ENCODE measurements around the gene RORC.

The RORC gene

DNA sequence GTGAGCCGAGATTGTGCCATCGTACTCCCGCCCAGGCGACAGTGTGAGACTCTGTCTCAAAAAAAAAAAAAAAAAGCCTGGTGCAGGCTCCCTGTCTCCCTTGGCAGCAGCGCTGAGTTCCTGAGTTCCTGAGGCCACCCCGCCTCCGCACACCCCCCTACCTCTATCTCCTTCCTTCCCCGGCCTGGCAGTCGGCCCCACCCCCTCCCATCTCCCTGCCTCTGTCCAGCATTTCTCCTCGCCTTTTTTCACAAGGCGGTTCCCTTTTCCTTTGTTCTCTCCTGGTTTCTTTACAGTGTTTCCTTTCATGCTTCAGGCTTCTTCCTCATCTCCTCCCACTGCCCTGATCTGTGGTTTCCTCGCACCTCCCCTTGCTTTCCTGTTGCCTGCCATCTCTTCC is 2.7 kb downstream of the RORC start:
- H4K20me1 ChIP-seq (ENCODE audit: insufficient read depth, low read length): no peaks in the 10 kb centered on the region
- no peaks in the 10 kb centered on the region for H3K79me2 ChIP-seq (ENCODE audit: low read length)
- no peaks in the 10 kb centered on the region for H3K27me3 ChIP-seq (replicated peaks; ENCODE audit: insufficient read depth, low read length)
- no peaks in the 10 kb centered on the region for H3K9me3 ChIP-seq (replicated peaks; ENCODE audit: insufficient read depth, low read length)
- H2AFZ ChIP-seq (ENCODE audit: low read length): no peak overlapping the region
- TF ChIP-seq EZH2phosphoT487 (IDR thresholded peaks at IDR 0.05; ENCODE audit: low read length): no peak
- TF ChIP-seq CTCF (IDR thresholded peaks at IDR 0.05; ENCODE audit: low read length): no peak
- TF ChIP-seq EZH2 (optimal IDR thresholded peaks at IDR 0.05; ENCODE audit: low read depth, low read length): no peak
- no peak for DNase-seq
- H3F3A ChIP-seq (ENCODE audit: insufficient read depth, low read length): no peaks in the 10 kb centered on the region
- no peaks in the 10 kb centered on the region for H3K9me2 ChIP-seq (replicated peaks; ENCODE audit: insufficient read depth, low read length)
- no peaks in the 10 kb centered on the region for H3K36me3 ChIP-seq (replicated peaks; ENCODE audit: insufficient read depth, low read length)
- no peak overlapping the region for H3K4me2 ChIP-seq (ENCODE audit: low read depth, low read length)
- H3K9ac ChIP-seq (ENCODE audit: low read length): no peak overlapping the region
- H3K4me1 ChIP-seq (ENCODE audit: low read length): peaks cover 30% of the 10 kb centered on the region
- H3K4me3 ChIP-seq (ENCODE audit: low read length): no peak overlapping the region
- no peak overlapping the region for H3K27ac ChIP-seq (ENCODE audit: low read length)

DNA sequence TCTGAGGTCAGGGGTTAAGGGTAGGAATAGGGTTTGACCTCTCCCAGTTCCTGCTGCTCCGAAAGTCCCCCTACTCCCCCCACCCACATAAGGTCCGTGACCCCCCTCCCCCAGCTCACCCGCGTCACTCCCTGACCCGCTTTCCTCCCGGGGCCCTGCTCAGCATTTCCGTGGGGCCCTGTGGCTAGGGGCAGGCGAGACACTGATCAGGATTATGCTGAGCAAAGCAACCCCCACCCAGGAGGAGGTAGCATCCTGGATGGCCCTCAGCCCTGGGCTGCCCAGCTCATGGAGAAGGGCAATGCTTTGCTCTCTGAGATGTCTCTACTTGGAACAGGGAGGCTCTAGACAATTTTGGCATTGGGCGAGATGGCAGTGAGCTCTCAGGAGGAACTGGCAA is 3.7 kb downstream of the RORC start:
- no peaks in the 10 kb centered on the region for H3K79me2 ChIP-seq (ENCODE audit: low read length)
- no peak overlapping the region for H3K4me3 ChIP-seq (ENCODE audit: low read length)
- H3K27me3 ChIP-seq (replicated peaks; ENCODE audit: insufficient read depth, low read length): no peaks in the 10 kb centered on the region
- TF ChIP-seq CTCF (IDR thresholded peaks at IDR 0.05; ENCODE audit: low read length) (no peak), EZH2 (optimal IDR thresholded peaks at IDR 0.05; ENCODE audit: low read depth, low read length) (no peak), EZH2phosphoT487 (IDR thresholded peaks at IDR 0.05; ENCODE audit: low read length) (no peak)
- no peaks in the 10 kb centered on the region for H4K20me1 ChIP-seq (ENCODE audit: insufficient read depth, low read length)
- peaks cover 24% of the 10 kb centered on the region for H3K4me1 ChIP-seq (ENCODE audit: low read length)
- H3K27ac ChIP-seq (ENCODE audit: low read length): no peak overlapping the region
- DNase-seq: no peak
- H3K9me2 ChIP-seq (replicated peaks; ENCODE audit: insufficient read depth, low read length): no peaks in the 10 kb centered on the region
- no peak overlapping the region for H3K9ac ChIP-seq (ENCODE audit: low read length)
- no peaks in the 10 kb centered on the region for H3F3A ChIP-seq (ENCODE audit: insufficient read depth, low read length)
- no peak overlapping the region for H3K4me2 ChIP-seq (ENCODE audit: low read depth, low read length)
- no peak overlapping the region for H2AFZ ChIP-seq (ENCODE audit: low read length)
- H3K36me3 ChIP-seq (replicated peaks; ENCODE audit: insufficient read depth, low read length): no peaks in the 10 kb centered on the region
- H3K9me3 ChIP-seq (replicated peaks; ENCODE audit: insufficient read depth, low read length): no peaks in the 10 kb centered on the region

DNA sequence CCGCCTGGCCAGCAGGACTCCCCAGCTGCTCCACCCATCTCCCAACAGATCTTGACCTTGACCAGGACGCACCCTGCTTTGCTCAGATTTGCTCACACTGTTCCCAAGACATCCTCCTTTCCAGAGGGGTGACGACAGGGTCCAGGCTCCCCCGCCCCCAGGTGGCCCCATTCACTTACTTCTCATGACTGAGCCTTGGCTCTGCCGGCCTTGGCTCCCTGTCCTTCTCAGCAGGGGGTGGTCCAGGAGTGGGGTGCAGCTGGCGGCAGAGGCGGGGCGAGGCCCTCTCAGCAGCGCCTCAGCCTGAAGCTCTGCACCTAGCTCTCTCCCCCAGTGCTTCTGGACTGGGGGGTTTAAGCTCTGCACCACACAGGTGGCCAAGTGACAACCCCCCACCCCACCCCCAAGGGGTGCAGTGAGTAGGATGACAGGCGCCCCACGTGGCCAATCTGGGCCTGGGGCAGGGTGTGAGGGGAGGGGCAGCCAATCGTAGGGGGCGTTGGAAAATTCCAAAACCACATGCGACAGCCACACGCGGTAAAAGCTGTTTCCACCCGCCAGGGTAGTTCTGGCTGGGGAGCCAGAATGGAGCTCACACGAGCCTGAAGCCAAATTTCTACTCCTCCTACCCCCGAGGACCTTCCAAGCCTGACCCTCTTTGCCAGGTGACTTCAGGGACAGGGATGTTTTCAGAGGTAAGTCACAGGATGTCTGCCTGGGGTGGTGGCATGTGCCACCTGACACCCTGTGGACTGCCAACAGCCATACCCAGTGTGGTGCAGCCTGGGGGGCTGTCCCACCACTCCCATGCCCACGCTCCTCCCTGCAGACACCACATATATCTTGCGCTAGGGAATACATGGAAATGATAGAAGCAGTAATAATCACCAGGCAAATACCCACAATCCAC is 5.6 kb downstream of the RORC start:
- Histone ChIP-seq H3K4me1 (ENCODE audit: low read length) (peaks cover 21% of the 10 kb centered on the region), H2AFZ (ENCODE audit: low read length) (no peak overlapping the region), H3K36me3 (replicated peaks; ENCODE audit: insufficient read depth, low read length) (no peaks in the 10 kb centered on the region), H3K79me2 (ENCODE audit: low read length) (no peaks in the 10 kb centered on the region), H3K9me2 (replicated peaks; ENCODE audit: insufficient read depth, low read length) (no peaks in the 10 kb centered on the region), H4K20me1 (ENCODE audit: insufficient read depth, low read length) (no peaks in the 10 kb centered on the region), H3K9me3 (replicated peaks; ENCODE audit: insufficient read depth, low read length) (no peaks in the 10 kb centered on the region), H3K27me3 (replicated peaks; ENCODE audit: insufficient read depth, low read length) (no peaks in the 10 kb centered on the region), H3K27ac (ENCODE audit: low read length) (no peak overlapping the region), H3K4me3 (ENCODE audit: low read length) (no peak overlapping the region), H3K4me2 (ENCODE audit: low read depth, low read length) (no peak overlapping the region), H3F3A (ENCODE audit: insufficient read depth, low read length) (no peaks in the 10 kb centered on the region), H3K9ac (ENCODE audit: low read length) (no peak overlapping the region)
- no peak for DNase-seq
- TF ChIP-seq EZH2 (optimal IDR thresholded peaks at IDR 0.05; ENCODE audit: low read depth, low read length): no peak
- no peak for TF ChIP-seq CTCF (IDR thresholded peaks at IDR 0.05; ENCODE audit: low read length)
- TF ChIP-seq EZH2phosphoT487 (IDR thresholded peaks at IDR 0.05; ENCODE audit: low read length): no peak

Data from MM.1S (cell line).